T-cell (primary cell): ENCODE measurements around the gene IKBKG. TPM values are rescaled to one million over a fixed set of nuclear protein-coding genes. Genes with fewer than 3 reads are reported as not detected.

Experiments used
- ATAC-seq, 4 experiments: fragments of 200-7000 bp in 3 of 4; fragments of 150-1000 bp in 1 of 4; cut with Tn5 transposase; replicated peaks in 1 of 4; 1 replicate in 3 of 4; 2 replicates in 1 of 4; pipeline ENCODE4 v1.10.0; 2021; ENCODE audit warnings: moderate library complexity in 3 of 4, mild to moderate bottlenecking in 2 of 4, moderate number of reproducible peaks in 1 of 4
- CTCF ChIA-PET, 2 donors: fragments of 300-600 bp; sonication (Branson Sonifier 250); formaldehyde crosslinking; loops; one replicate each; lab custom pipeline; 2022; ENCODE audit warnings: antibody characterized with exemption in 2 of 2; lab: Charles Lee
- POLR2A ChIA-PET, 2 donors: fragments of 300-600 bp; sonication (Branson Sonifier 250); formaldehyde crosslinking; loops; one replicate each; lab custom pipeline; 2022; ENCODE audit warnings: antibody characterized with exemption in 2 of 2; lab: Charles Lee
- DNase-seq, 35 experiments: peaks; one replicate each; pipeline versions ENCODE4 v3.0.0 to v3.0.0-alpha.2; 2013 to 2023
- H3K27ac ChIP-seq: one replicate; pipeline ENCODE4 v1.5.1; 2013; ENCODE audit warnings: low read length
- H3K27me3 ChIP-seq, 2 experiments: replicated peaks in 1 of 2; 1 replicate in 1 of 2; 2 replicates in 1 of 2; pipeline versions ENCODE4 v1.6.1 to v1.7.0; 2013; ENCODE audit warnings: low read length in 1 of 2, mixed read lengths in 1 of 2; ENCODE audit not compliant: control insufficient read depth in 2 of 2, insufficient read depth in 2 of 2; ENCODE audit errors: extremely low read depth in 1 of 2
- H3K36me3 ChIP-seq, 2 donors: 1 replicate in 1 of 2; 2 replicates in 1 of 2; pipeline versions ENCODE4 v1.6.1 to v1.7.0; 2013; ENCODE audit warnings: low read length in 1 of 2; ENCODE audit not compliant: control insufficient read depth in 2 of 2, insufficient read depth in 1 of 2; ENCODE audit errors: extremely low read depth in 1 of 2
- H3K4me1 ChIP-seq, 2 experiments: 1 replicate in 1 of 2; 2 replicates in 1 of 2; pipeline versions ENCODE4 v1.6.1 to v1.7.0; 2013; ENCODE audit warnings: low read length in 2 of 2, mixed read lengths in 1 of 2; ENCODE audit not compliant: insufficient read depth in 2 of 2, control insufficient read depth in 1 of 2; ENCODE audit errors: extremely low read depth in 1 of 2
- H3K4me3 ChIP-seq, 2 donors: 1 replicate in 1 of 2; 2 replicates in 1 of 2; pipeline versions ENCODE4 v1.5.1 to v1.7.0; 2013; ENCODE audit warnings: mild to moderate bottlenecking in 2 of 2, low read length in 1 of 2, moderate library complexity in 1 of 2; ENCODE audit not compliant: control insufficient read depth in 1 of 2; ENCODE audit errors: extremely low read depth in 1 of 2
- H3K9me3 ChIP-seq: 2 replicates; pipeline ENCODE4 v1.7.0; 2013
- H3K27ac Mint-ChIP-seq, 2 donors: one replicate each; pipeline ENCODE4 v1.8.0; 2020 to 2021; ENCODE audit warnings: mild to moderate bottlenecking in 2 of 2, mixed read lengths in 2 of 2
- H3K27me3 Mint-ChIP-seq, 2 donors: one replicate each; pipeline ENCODE4 v1.8.0; 2021 to 2022; ENCODE audit warnings: mixed read lengths in 2 of 2
- H3K36me3 Mint-ChIP-seq: one replicate; pipeline ENCODE4 v1.8.0; 2021; ENCODE audit warnings: mixed read lengths
- H3K4me1 Mint-ChIP-seq, 3 donors: one replicate each; pipeline ENCODE4 v1.8.0; 2020 to 2022; ENCODE audit warnings: mixed read lengths in 3 of 3, mild to moderate bottlenecking in 1 of 3
- H3K4me3 Mint-ChIP-seq, 3 donors: one replicate each; pipeline ENCODE4 v1.8.0; 2020 to 2022; ENCODE audit warnings: mild to moderate bottlenecking in 3 of 3, mixed read lengths in 3 of 3, moderate library complexity in 3 of 3
- H3K9me3 Mint-ChIP-seq, 3 donors: one replicate each; pipeline ENCODE4 v1.8.0; 2020 to 2022; ENCODE audit warnings: mixed read lengths in 3 of 3
- WGBS: methylation state at CpG from one replicate; pipeline ENCODE4 v1.1.5; 2013; ENCODE audit warnings: missing lambda C conversion rate; ENCODE audit not compliant: insufficient coverage; 5-methylcytosine and 5-hydroxymethylcytosine counted together
- total RNA-seq, 35 experiments: library from RNA in 6 of 35; stranded (reverse) in 6 of 35; fragments of 120-200 nt in 1 of 35; gene quantifications; one replicate each; pipeline versions ENCODE4 v1.2.1 to v1.2.4 and lab custom pipeline; 2013 to 2026

The IKBKG gene
- total RNA-seq, 5 donors from 2014 or later (not counting 1 experiment from before 2014, with no cell fraction given): 32.4 to 59.1 (median 54.0) TPM

DNA sequence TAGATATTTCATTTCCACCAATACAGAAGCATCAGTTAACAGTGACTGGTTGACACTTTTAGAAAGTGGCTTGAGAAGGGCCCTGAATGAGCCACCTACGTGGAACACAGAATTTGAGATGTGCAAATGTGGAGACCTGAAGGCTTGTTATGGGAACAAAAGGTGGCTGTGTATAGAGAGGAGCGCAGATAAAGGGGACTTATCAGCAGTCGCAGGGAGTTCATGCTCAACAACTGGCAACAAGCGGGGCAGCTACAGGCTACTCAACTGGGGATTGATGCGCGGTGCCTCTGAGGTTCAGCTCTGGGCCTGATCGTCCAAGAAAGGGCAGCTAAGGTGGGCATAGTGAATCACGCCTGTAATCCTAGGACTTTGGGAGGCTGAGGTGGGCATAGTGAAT, 28.0 kb upstream of the IKBKG start:
- 100% methylated on average over 1 of the region's 8 CpGs for WGBS
- ChIA-PET POLR2A (no interaction called here), CTCF (interaction anchor here in 1 of 2 donors (0.9 kb wide), 1 partner anchor 10 kb away, joined by 3 read pairs; no protein-coding TSS in a partner anchor)
- ATAC-seq (no peak), DNase-seq (no peak)
- Mint-ChIP-seq H3K9me3 (no peaks in the 10 kb centered on the region), H3K4me3 (no peak overlapping the region), H3K36me3 (no peaks in the 10 kb centered on the region), H3K4me1 (peaks cover 10 to 13% (median 11%) of the 10 kb centered on the region in 3 donors), H3K27me3 (peaks cover 0 to 3% of the 10 kb centered on the region in 2 donors), H3K27ac (no peak overlapping the region)
- H3K4me1 ChIP-seq: peaks cover 0 to 19% of the 10 kb centered on the region in 2 experiments
- H3K27ac ChIP-seq: no peak overlapping the region
- H3K27me3 ChIP-seq: no peaks in the 10 kb centered on the region
- H3K4me3 ChIP-seq: no peak overlapping the region
- no peaks in the 10 kb centered on the region for H3K36me3 ChIP-seq
- no peaks in the 10 kb centered on the region for H3K9me3 ChIP-seq

DNA sequence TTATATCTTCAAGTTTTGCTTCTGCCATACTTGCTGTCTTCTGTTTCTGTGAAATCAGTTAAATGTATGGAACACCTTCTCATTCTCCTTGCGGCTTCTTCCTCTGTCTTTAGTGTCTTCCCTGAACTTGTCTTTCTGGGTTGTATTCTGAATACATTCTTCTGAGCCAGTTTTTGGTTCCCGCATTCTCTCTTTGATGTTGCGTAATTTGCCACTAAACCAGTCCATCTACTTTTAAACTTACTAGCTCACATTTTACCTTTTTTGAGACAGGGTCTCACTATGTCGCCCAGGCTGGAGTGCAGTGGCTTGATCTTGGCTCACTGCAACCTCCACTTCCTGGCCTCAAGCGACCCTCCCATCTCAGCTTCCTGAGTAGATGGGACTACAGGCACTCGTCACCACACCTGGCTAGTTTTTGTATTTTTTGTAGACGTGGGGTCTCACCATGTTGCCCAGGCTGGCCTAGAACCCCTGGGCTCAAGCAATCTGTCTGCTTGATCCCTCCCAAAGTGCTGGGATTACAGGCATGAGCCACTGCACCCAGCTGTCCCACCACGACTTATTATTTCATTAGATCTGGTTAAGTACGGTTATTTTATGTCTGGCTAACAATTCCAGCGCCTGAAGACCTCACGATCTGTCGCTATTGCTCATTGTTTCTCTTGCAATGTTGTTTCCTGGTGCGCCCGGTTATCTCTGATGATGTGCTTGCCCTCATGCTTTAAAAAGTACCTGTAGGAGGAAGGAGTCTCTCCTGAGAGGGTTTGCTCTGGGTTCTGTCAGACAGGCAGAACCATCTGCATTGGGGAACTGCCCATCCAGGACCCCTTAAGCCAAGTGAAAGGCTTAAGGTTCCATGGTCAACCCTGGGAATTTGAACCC, 21.6 kb upstream of the IKBKG start:
- H3K36me3 Mint-ChIP-seq: peaks cover under 1% of the 10 kb centered on the region
- Histone ChIP-seq H3K4me1 (peaks cover 4 to 26% of the 10 kb centered on the region in 2 experiments), H3K36me3 (no peaks in the 10 kb centered on the region), H3K9me3 (no peaks in the 10 kb centered on the region), H3K27ac (no peak overlapping the region), H3K27me3 (no peaks in the 10 kb centered on the region), H3K4me3 (no peak overlapping the region)
- no peaks in the 10 kb centered on the region for H3K9me3 Mint-ChIP-seq
- H3K4me3 Mint-ChIP-seq: peak overlapping the region in 2 of 3 donors; percentile 1 to 54
- ATAC-seq (peak in 1 of 4 experiments; percentile 41), DNase-seq (no peak)
- POLR2A ChIA-PET: no interaction called here
- CTCF ChIA-PET: interaction anchor here (0.5 to 0.6 kb wide), 2 partner anchors 9 to 19 kb away, joined by 3 to 6 read pairs; no protein-coding TSS in a partner anchor
- WGBS: 20% methylated on average over 1 of the region's 14 CpGs
- H3K4me1 Mint-ChIP-seq: peaks cover 17 to 24% (median 21%) of the 10 kb centered on the region in 3 donors
- H3K27me3 Mint-ChIP-seq: peaks cover 0 to 8% of the 10 kb centered on the region in 2 donors
- peak overlapping the region; percentile 40 to 78 for H3K27ac Mint-ChIP-seq

DNA sequence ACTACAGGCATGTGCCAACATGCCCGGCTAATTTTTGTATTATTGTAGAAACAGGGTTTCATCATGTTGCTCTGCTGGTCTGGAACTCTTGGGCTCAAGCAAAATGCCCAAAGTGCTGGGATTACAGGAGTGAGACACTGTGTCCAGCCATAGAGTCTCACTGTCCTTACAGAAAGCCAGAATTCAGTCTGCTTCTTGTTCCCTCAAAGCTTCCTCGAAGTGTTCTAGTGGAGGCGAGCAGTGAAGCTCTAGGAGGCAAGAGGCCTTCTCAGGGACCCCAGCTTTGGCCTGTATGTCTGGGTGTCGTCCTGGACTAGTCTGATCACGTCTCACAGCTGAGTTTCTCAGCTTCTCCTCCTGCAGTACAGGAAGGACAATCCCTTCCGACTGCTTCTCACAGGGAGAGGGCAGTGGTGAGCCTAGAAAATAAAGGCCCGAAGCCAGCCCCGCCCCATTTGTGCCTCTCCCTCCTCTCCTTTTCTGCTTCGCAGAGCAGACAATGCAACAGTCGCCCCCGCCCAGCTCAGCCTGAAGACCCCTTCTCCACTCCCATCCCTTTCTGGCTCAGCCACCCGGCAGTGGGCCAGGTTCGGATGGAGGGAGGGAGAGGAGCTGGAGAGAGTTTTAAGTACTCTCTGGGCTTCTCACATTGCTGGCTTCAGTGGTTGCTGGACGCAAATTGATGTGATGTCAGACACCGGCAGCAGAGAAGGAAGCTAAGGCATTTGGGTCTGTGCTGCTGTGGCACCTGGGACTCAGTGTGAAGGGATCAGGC, 20.3 kb upstream of the IKBKG start:
- ATAC-seq (peak; percentile 79 to 89 (median 88)), DNase-seq (peak in 27 of 35 experiments; percentile 21 to 66 (median 43))
- H3K4me1 Mint-ChIP-seq: peaks cover 17 to 24% (median 21%) of the 10 kb centered on the region in 3 donors
- H3K9me3 Mint-ChIP-seq: no peaks in the 10 kb centered on the region
- ChIA-PET CTCF (interaction anchor here in 1 of 2 donors (0.5 kb wide), 1 partner anchor 145 kb away, joined by 5 read pairs; no protein-coding TSS in a partner anchor), POLR2A (interaction anchor here in 1 of 2 donors (0.5 to 0.7 kb wide), 2 partner anchors 8 to 96 kb away, joined by 3 to 5 read pairs; no protein-coding TSS in a partner anchor)
- peaks cover 4 to 26% of the 10 kb centered on the region in 2 experiments for H3K4me1 ChIP-seq
- WGBS: 29% methylated on average over 4 of the region's 15 CpGs
- H3K36me3 Mint-ChIP-seq: peaks cover 3% of the 10 kb centered on the region
- no peaks in the 10 kb centered on the region for H3K27me3 ChIP-seq
- H3K27me3 Mint-ChIP-seq: peaks cover 0 to 8% of the 10 kb centered on the region in 2 donors
- H3K4me3 ChIP-seq: no peak overlapping the region
- H3K9me3 ChIP-seq: no peaks in the 10 kb centered on the region
- H3K27ac Mint-ChIP-seq: peak overlapping the region; percentile 49 to 77
- peak overlapping the region; percentile 18 for H3K27ac ChIP-seq
- peak overlapping the region in 1 of 3 donors; percentile 45 for H3K4me3 Mint-ChIP-seq
- H3K36me3 ChIP-seq: no peaks in the 10 kb centered on the region

DNA sequence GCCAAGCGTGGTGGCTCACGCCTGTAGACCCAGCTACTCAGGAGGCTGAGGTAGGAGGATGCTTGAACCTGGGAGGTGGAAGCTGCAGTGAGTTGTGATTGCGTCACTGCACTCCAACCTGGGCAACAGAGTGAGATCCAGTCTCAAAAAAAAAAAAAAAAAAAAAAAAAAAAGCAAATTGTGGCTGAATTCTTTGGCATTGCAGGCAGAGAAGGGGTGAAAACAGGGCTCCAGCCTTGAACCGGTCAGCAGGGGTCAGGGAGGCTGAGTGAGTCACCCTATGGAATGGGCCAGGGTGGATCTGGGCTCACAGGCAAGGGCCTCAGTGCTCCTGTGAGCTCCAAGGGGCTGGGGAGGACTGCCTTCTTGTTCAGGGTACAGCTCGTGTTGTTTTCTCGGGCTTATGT, 18.2 kb upstream of the IKBKG start:
- WGBS: no CpG with 5 or more reads among the region's 6 CpGs
- Histone ChIP-seq H3K4me3 (no peak overlapping the region), H3K9me3 (no peaks in the 10 kb centered on the region), H3K36me3 (peaks cover 4 to 14% of the 10 kb centered on the region in 2 donors), H3K4me1 (peaks cover 4 to 27% of the 10 kb centered on the region in 2 experiments), H3K27me3 (no peaks in the 10 kb centered on the region), H3K27ac (no peak overlapping the region)
- H3K9me3 Mint-ChIP-seq: no peaks in the 10 kb centered on the region
- peaks cover 3% of the 10 kb centered on the region for H3K36me3 Mint-ChIP-seq
- DNase-seq (no peak), ATAC-seq (no peak)
- no peak overlapping the region for H3K4me3 Mint-ChIP-seq
- POLR2A ChIA-PET: interaction anchor here in 1 of 2 donors (0.6 kb wide), 1 partner anchor 816 kb away, joined by 7 read pairs; no protein-coding TSS in a partner anchor
- H3K27ac Mint-ChIP-seq: no peak overlapping the region
- H3K4me1 Mint-ChIP-seq: peaks cover 17 to 24% (median 21%) of the 10 kb centered on the region in 3 donors
- peaks cover 0 to 8% of the 10 kb centered on the region in 2 donors for H3K27me3 Mint-ChIP-seq
- CTCF ChIA-PET: interaction anchor here in 1 of 2 donors (1.0 kb wide), 1 partner anchor 10 kb away, joined by 3 read pairs; no protein-coding TSS in a partner anchor

DNA sequence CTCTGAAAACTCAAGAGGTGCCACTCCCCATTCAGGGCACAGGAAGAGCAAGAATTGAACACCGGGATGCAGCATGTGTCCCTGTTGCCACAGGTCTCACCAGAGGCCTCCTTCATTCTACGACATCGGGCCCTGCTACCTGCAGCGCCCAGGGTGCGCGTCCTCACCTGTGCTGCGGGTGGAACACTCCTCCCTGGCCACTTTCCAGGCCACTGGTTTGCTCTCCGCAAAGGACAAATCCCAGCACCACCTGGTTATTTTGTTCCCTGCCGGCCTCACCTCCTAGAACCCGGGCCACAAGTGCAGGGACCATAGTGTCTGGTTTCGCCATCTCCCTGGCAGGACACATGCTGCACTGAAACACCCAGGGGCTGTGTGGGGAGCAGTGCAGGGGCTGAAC, 17.1 kb upstream of the IKBKG start:
- H3K4me1 ChIP-seq: peaks cover 4 to 35% of the 10 kb centered on the region in 2 experiments
- DNase-seq (no peak), ATAC-seq (no peak)
- H3K4me3 ChIP-seq: no peak overlapping the region
- WGBS: 100% methylated on average over 1 of the region's 11 CpGs
- Mint-ChIP-seq H3K9me3 (no peaks in the 10 kb centered on the region), H3K27me3 (peaks cover 0 to 8% of the 10 kb centered on the region in 2 donors), H3K36me3 (peaks cover 3% of the 10 kb centered on the region), H3K27ac (no peak overlapping the region), H3K4me1 (peaks cover 23 to 28% (median 26%) of the 10 kb centered on the region in 3 donors), H3K4me3 (no peak overlapping the region)
- no peak overlapping the region for H3K27ac ChIP-seq
- H3K36me3 ChIP-seq: peaks cover 4 to 23% of the 10 kb centered on the region in 2 donors
- no peaks in the 10 kb centered on the region for H3K27me3 ChIP-seq
- ChIA-PET POLR2A (no interaction called here), CTCF (no interaction called here)
- no peaks in the 10 kb centered on the region for H3K9me3 ChIP-seq

DNA sequence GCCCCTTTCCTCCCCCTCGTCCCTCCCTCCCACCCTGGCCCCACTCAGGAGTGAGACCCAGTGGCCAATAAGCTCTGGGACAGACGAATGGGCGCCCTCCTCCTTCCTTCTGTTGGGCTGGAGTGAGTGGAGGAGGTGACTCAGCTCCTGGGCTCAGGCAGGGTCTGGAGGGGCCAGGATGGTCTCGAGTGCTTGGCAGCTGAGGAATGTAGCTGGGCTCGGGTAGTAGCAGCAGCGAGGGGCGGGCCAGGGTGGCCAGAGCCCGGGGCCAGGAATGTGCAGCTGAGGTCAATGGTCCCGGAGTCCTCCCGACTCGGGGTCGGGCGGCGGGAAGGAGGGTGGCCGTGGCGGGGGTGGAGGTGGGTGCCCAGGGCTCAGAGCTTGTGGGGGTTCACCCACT, 15.8 kb upstream of the IKBKG start:
- POLR2A ChIA-PET: no interaction called here
- peaks cover 3% of the 10 kb centered on the region for H3K36me3 Mint-ChIP-seq
- H3K27ac Mint-ChIP-seq: no peak overlapping the region
- CTCF ChIA-PET: no interaction called here
- H3K4me3 Mint-ChIP-seq: no peak overlapping the region
- no CpG with 5 or more reads among the region's 16 CpGs for WGBS
- no peaks in the 10 kb centered on the region for H3K27me3 Mint-ChIP-seq
- H3K4me1 Mint-ChIP-seq: peaks cover 13 to 15% (median 14%) of the 10 kb centered on the region in 3 donors
- H3K4me3 ChIP-seq: no peak overlapping the region
- peaks cover 4 to 31% of the 10 kb centered on the region in 2 donors for H3K36me3 ChIP-seq
- no peak overlapping the region for H3K27ac ChIP-seq
- ATAC-seq (no peak), DNase-seq (no peak)
- H3K9me3 ChIP-seq: no peaks in the 10 kb centered on the region
- no peaks in the 10 kb centered on the region for H3K27me3 ChIP-seq
- H3K4me1 ChIP-seq: peaks cover 0 to 22% of the 10 kb centered on the region in 2 experiments
- no peaks in the 10 kb centered on the region for H3K9me3 Mint-ChIP-seq
